DOHH2 (cell line): Measurements from ENCODE around the gene POLR3A.

Experiments used
- H3F3A ChIP-seq: fragments of 200-600 bp; sonication (generic), shearing (Covaris generic); 2 replicates; pipeline ENCODE4 v1.6.0; 2016; ENCODE audit warnings: antibody characterized with exemption, mild to moderate bottlenecking; ENCODE audit not compliant: control insufficient read depth, insufficient read depth
- H3K27ac ChIP-seq: fragments of 200-600 bp; sonication (generic); 2 replicates; pipeline ENCODE4 v1.5.1; 2014; ENCODE audit warnings: low read depth, mild to moderate bottlenecking, low read length, moderate library complexity
- H3K27me3 ChIP-seq: fragments of 200-600 bp; sonication (generic); 2 replicates; pipeline ENCODE4 v1.6.1; 2014; ENCODE audit warnings: mild to moderate bottlenecking, low read length, mixed read lengths; ENCODE audit not compliant: control insufficient read depth
- H3K36me3 ChIP-seq: fragments of 200-600 bp; sonication (generic); 2 replicates; pipeline ENCODE4 v1.6.1; 2014; ENCODE audit warnings: mild to moderate bottlenecking, low read length, moderate library complexity, mixed read lengths; ENCODE audit not compliant: control insufficient read depth
- H3K4me1 ChIP-seq: fragments of 200-600 bp; sonication (generic); 2 replicates; pipeline ENCODE4 v1.6.1; 2014; ENCODE audit warnings: mild to moderate bottlenecking, low read length, mixed read lengths; ENCODE audit not compliant: control insufficient read depth
- H3K4me2 ChIP-seq: fragments of 200-600 bp; sonication (generic); 2 replicates; pipeline ENCODE4 v1.6.0; 2014; ENCODE audit warnings: mild to moderate bottlenecking, low read length, moderate library complexity
- H3K4me3 ChIP-seq: fragments of 200-600 bp; sonication (generic); 2 replicates; pipeline ENCODE4 v1.5.1; 2014; ENCODE audit warnings: mild to moderate bottlenecking, low read length, mixed read lengths
- H3K79me2 ChIP-seq: fragments of 200-600 bp; sonication (generic); 2 replicates; pipeline ENCODE4 v1.6.1; 2014; ENCODE audit warnings: mild to moderate bottlenecking, low read length, mixed read lengths; ENCODE audit not compliant: control insufficient read depth
- H3K9me2 ChIP-seq: fragments of 200-600 bp; sonication (generic); replicated peaks from 2 replicates; pipeline ENCODE4 v1.6.1; 2014; ENCODE audit warnings: mild to moderate bottlenecking, low read length, mixed read lengths; ENCODE audit not compliant: control insufficient read depth
- H3K9me3 ChIP-seq: fragments of 200-600 bp; sonication (generic); 2 replicates; pipeline ENCODE4 v1.6.1; 2014; ENCODE audit warnings: antibody characterized with exemption, low read length, mixed read lengths; ENCODE audit not compliant: control insufficient read depth, insufficient read depth
- H4K20me1 ChIP-seq: fragments of 200-600 bp; sonication (generic); 2 replicates; pipeline ENCODE4 v1.6.0; 2014; ENCODE audit warnings: low read depth, mild to moderate bottlenecking, antibody characterized with exemption, low read length, moderate library complexity; ENCODE audit not compliant: control insufficient read depth, insufficient read depth
- EZH2phosphoT487 ChIP-seq: fragments of 200-600 bp; sonication (generic); IDR thresholded peaks from 2 replicates; pipeline ENCODE4 v1.6.1; 2017; ENCODE audit warnings: borderline replicate concordance, mild to moderate bottlenecking, antibody characterized with exemption, low read length, moderate library complexity, mixed read lengths
- TF ChIP-seq, protein P1 (sequence below): fragments of 200-600 bp; sonication (generic); IDR thresholded peaks from one replicate; pipeline ENCODE4 v1.5.1; 2014; ENCODE audit warnings: antibody characterized with exemption, mild to moderate bottlenecking, low read depth, low read length; ENCODE audit not compliant: poor library complexity, severe bottlenecking

POLR3A gene

DNA sequence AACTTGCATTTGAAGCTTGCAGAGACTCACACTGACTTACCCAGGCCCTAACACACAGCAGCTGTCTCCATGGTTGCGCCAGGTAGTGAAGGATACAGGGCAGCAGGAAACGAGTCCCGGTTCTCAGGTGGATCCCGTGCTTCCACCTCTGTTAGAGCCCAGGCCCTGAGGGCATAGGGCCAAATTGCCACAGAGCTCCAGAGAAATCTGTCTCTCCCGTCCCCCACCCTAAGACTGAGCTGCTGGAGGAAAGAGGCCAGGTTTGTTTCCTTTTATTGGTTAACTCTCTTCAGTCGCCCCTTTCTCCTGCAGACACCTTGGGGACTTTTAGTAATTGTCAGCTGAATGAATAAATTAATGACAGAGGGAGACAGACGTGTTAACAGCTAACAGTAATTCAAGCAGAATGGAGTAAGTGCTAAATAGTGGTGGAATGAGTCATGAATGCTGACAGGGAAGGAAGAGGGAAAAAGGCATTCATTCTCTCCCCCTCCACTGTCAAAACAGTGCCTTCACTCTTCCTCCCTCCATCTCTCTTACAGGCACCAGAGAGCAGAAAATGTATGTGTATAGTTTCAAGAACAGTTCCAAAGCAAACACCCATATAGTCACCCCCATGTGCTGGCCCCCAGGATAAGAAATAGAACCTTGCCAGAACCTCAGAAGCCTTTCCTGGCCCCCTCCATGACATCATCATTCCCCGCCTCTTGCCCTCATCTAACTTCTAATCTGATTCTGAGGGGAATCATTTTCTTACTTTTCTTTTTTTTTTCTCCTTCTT lies 86.0 kb downstream of the POLR3A start:
- no peak overlapping the region for H3K4me3 ChIP-seq
- no peaks in the 10 kb centered on the region for H3K9me3 ChIP-seq
- no peaks in the 10 kb centered on the region for H3K9me2 ChIP-seq
- no peaks in the 10 kb centered on the region for H3F3A ChIP-seq
- H3K4me2 ChIP-seq: no peak overlapping the region
- TF ChIP-seq, protein P1, sequence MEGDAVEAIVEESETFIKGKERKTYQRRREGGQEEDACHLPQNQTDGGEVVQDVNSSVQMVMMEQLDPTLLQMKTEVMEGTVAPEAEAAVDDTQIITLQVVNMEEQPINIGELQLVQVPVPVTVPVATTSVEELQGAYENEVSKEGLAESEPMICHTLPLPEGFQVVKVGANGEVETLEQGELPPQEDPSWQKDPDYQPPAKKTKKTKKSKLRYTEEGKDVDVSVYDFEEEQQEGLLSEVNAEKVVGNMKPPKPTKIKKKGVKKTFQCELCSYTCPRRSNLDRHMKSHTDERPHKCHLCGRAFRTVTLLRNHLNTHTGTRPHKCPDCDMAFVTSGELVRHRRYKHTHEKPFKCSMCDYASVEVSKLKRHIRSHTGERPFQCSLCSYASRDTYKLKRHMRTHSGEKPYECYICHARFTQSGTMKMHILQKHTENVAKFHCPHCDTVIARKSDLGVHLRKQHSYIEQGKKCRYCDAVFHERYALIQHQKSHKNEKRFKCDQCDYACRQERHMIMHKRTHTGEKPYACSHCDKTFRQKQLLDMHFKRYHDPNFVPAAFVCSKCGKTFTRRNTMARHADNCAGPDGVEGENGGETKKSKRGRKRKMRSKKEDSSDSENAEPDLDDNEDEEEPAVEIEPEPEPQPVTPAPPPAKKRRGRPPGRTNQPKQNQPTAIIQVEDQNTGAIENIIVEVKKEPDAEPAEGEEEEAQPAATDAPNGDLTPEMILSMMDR: no peak
- TF ChIP-seq EZH2phosphoT487: no peak
- no peaks in the 10 kb centered on the region for H3K79me2 ChIP-seq
- no peaks in the 10 kb centered on the region for H3K27me3 ChIP-seq
- no peak overlapping the region for H3K27ac ChIP-seq
- H4K20me1 ChIP-seq: no peaks in the 10 kb centered on the region
- H3K4me1 ChIP-seq: no peaks in the 10 kb centered on the region
- H3K36me3 ChIP-seq: no peaks in the 10 kb centered on the region

DNA sequence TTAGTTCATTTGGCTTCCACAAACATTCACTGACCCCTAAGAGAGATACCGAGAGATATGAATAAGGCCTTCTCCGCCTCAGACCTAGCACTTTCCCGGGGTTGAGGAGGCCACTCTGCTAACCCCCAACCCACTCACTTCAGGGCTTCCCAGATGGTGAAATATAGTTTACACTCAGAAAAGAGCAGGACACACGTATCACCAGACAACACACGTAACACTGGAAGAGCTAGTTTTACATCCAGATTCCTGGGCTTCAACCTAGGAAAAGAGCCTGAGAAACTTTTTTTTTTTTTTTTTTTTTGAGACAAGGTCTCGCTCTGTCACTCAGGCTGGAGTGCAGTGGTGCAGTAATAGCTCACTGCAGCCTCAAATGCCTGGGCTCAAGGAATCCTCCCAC lies 87.5 kb downstream of the POLR3A start:
- no peaks in the 10 kb centered on the region for H3K4me1 ChIP-seq
- no peak overlapping the region for H3K27ac ChIP-seq
- H3F3A ChIP-seq: no peaks in the 10 kb centered on the region
- no peaks in the 10 kb centered on the region for H3K36me3 ChIP-seq
- H3K79me2 ChIP-seq: no peaks in the 10 kb centered on the region
- TF ChIP-seq, protein P1: no peak
- TF ChIP-seq EZH2phosphoT487: no peak
- no peaks in the 10 kb centered on the region for H3K9me2 ChIP-seq
- no peaks in the 10 kb centered on the region for H3K9me3 ChIP-seq
- H3K4me3 ChIP-seq: no peak overlapping the region
- H3K27me3 ChIP-seq: no peaks in the 10 kb centered on the region
- no peak overlapping the region for H3K4me2 ChIP-seq
- H4K20me1 ChIP-seq: no peaks in the 10 kb centered on the region

DNA sequence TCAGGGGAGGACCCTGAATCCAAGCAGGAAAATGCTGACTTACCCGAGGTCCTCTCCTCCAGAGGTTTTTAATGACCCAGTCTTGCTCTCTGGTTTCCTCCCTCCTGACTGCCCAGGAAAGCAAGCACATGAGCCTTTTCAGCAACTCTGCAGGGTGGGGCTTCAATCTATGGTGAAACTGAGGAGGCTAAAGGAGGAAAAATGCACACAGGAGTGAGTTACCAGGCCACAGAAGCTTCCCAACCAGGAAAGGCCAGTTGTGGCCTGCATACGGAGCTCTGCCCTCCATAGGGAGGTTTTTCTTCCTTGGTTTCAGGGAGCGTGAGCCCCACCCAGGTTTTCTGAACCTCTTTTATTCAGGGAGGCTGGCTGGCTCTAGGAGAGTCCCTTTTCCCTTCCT lies 88.7 kb downstream of the POLR3A start:
- Histone ChIP-seq H3K36me3 (no peaks in the 10 kb centered on the region), H3F3A (no peaks in the 10 kb centered on the region), H3K4me2 (no peak overlapping the region), H3K27ac (no peak overlapping the region), H4K20me1 (no peaks in the 10 kb centered on the region), H3K9me2 (no peaks in the 10 kb centered on the region), H3K9me3 (no peaks in the 10 kb centered on the region), H3K27me3 (no peaks in the 10 kb centered on the region), H3K79me2 (no peaks in the 10 kb centered on the region), H3K4me3 (no peak overlapping the region), H3K4me1 (no peaks in the 10 kb centered on the region)
- TF ChIP-seq, protein P1: no peak
- TF ChIP-seq EZH2phosphoT487: no peak
